HEK293 (cell line): Measurements from ENCODE around the gene UBE2J2.

Experiments used
- ATF2 ChIP-seq: fragments of 450-650 bp; formaldehyde crosslinking; IDR thresholded peaks from 2 replicates; pipeline ENCODE4 v1.5.1; 2016; ENCODE audit warnings: missing biosample characterization, missing genetic modification characterization, low read depth
- BCL11B ChIP-seq: fragments of 450-650 bp; formaldehyde crosslinking; IDR thresholded peaks from 2 replicates; pipeline ENCODE4 v1.5.1; 2016; ENCODE audit warnings: low read depth, missing biosample characterization, missing genetic modification characterization
- CTCF ChIP-seq: fragments of 450-650 bp; formaldehyde crosslinking; IDR thresholded peaks from 2 replicates; pipeline ENCODE4 v1.5.1; 2016; ENCODE audit warnings: missing biosample characterization, missing genetic modification characterization
- GLIS1 ChIP-seq: fragments of 450-650 bp; formaldehyde crosslinking; IDR thresholded peaks from 2 replicates; pipeline ENCODE4 v1.5.1; 2016; ENCODE audit warnings: missing biosample characterization, missing genetic modification characterization
- KLF16 ChIP-seq: fragments of 450-650 bp; formaldehyde crosslinking; IDR thresholded peaks from 2 replicates; pipeline ENCODE4 v1.5.1; 2017; ENCODE audit warnings: missing biosample characterization, missing genetic modification characterization
- MEIS1 ChIP-seq: sonication (generic); formaldehyde crosslinking; IDR thresholded peaks from 2 replicates; pipeline ENCODE4 v1.8.1; 2022; ENCODE audit warnings: missing genetic modification reagents, mild to moderate bottlenecking, borderline replicate concordance
- PRDM10 ChIP-seq: fragments of 450-650 bp; formaldehyde crosslinking; IDR thresholded peaks from 2 replicates; pipeline ENCODE4 v1.5.1; 2016; ENCODE audit warnings: missing biosample characterization, missing genetic modification characterization
- YY2 ChIP-seq: fragments of 450-650 bp; formaldehyde crosslinking; IDR thresholded peaks from 2 replicates; pipeline ENCODE4 v1.5.1; 2016; ENCODE audit warnings: missing biosample characterization, missing genetic modification characterization
- ZBTB11 ChIP-seq: fragments of 450-650 bp; formaldehyde crosslinking; conservative IDR thresholded peaks from 2 replicates; pipeline ENCODE4 v1.5.1; 2016; ENCODE audit warnings: low read depth, missing biosample characterization, missing genetic modification characterization
- ZBTB20 ChIP-seq: fragments of 450-650 bp; formaldehyde crosslinking; IDR thresholded peaks from 2 replicates; pipeline ENCODE4 v1.5.1; 2016; ENCODE audit warnings: missing biosample characterization, missing genetic modification characterization
- ZBTB21 ChIP-seq: fragments of 450-650 bp; formaldehyde crosslinking; IDR thresholded peaks from 2 replicates; pipeline ENCODE4 v1.5.1; 2017; ENCODE audit warnings: missing biosample characterization, missing genetic modification characterization
- ZBTB6 ChIP-seq: fragments of 450-650 bp; formaldehyde crosslinking; IDR thresholded peaks from 2 replicates; pipeline ENCODE4 v1.5.1; 2017; ENCODE audit warnings: missing biosample characterization, missing genetic modification characterization
- ZFP3 ChIP-seq: fragments of 450-650 bp; formaldehyde crosslinking; IDR thresholded peaks from 2 replicates; pipeline ENCODE4 v1.5.1; 2016; ENCODE audit warnings: low read depth, missing biosample characterization, missing genetic modification characterization
- ZIC2 ChIP-seq: fragments of 450-650 bp; formaldehyde crosslinking; IDR thresholded peaks from 2 replicates; pipeline ENCODE4 v1.5.1; 2016; ENCODE audit warnings: missing biosample characterization, missing genetic modification characterization
- ZNF114 ChIP-seq: fragments of 450-650 bp; formaldehyde crosslinking; IDR thresholded peaks from 2 replicates; pipeline ENCODE4 v1.5.0; 2017; ENCODE audit warnings: missing biosample characterization, missing genetic modification characterization
- ZNF16 ChIP-seq: fragments of 450-650 bp; formaldehyde crosslinking; IDR thresholded peaks from 2 replicates; pipeline ENCODE4 v1.5.1; 2016; ENCODE audit warnings: low read depth, missing biosample characterization, missing genetic modification characterization
- ZNF214 ChIP-seq: fragments of 450-650 bp; formaldehyde crosslinking; IDR thresholded peaks from 2 replicates; pipeline ENCODE4 v1.5.1; 2017; ENCODE audit warnings: missing biosample characterization, mild to moderate bottlenecking, missing genetic modification characterization, borderline replicate concordance
- ZNF239 ChIP-seq: fragments of 450-650 bp; formaldehyde crosslinking; IDR thresholded peaks from 2 replicates; pipeline ENCODE4 v1.5.1; 2016; ENCODE audit warnings: missing biosample characterization, missing genetic modification characterization
- ZNF335 ChIP-seq: fragments of 450-650 bp; formaldehyde crosslinking; conservative IDR thresholded peaks from 2 replicates; pipeline ENCODE4 v1.5.1; 2016; ENCODE audit warnings: missing biosample characterization, missing genetic modification characterization
- ZNF391 ChIP-seq: fragments of 450-650 bp; formaldehyde crosslinking; IDR thresholded peaks from 2 replicates; pipeline ENCODE4 v1.5.1; 2016; ENCODE audit warnings: low read depth, missing biosample characterization, missing genetic modification characterization, borderline replicate concordance
- ZNF398 ChIP-seq: fragments of 450-650 bp; formaldehyde crosslinking; IDR thresholded peaks from 2 replicates; pipeline ENCODE4 v1.5.1; 2017; ENCODE audit warnings: missing biosample characterization, missing genetic modification characterization
- ZNF623 ChIP-seq: fragments of 450-650 bp; formaldehyde crosslinking; IDR thresholded peaks from 2 replicates; pipeline ENCODE4 v1.5.1; 2016; ENCODE audit warnings: missing biosample characterization, missing genetic modification characterization
- ZNF629 ChIP-seq: fragments of 450-650 bp; formaldehyde crosslinking; IDR thresholded peaks from 2 replicates; pipeline ENCODE4 v1.5.1; 2017; ENCODE audit warnings: missing biosample characterization, missing genetic modification characterization
- ZSCAN16 ChIP-seq: fragments of 450-650 bp; formaldehyde crosslinking; IDR thresholded peaks from 2 replicates; pipeline ENCODE4 v1.5.1; 2016; ENCODE audit warnings: missing biosample characterization, missing genetic modification characterization
- ZSCAN18 ChIP-seq: fragments of 450-650 bp; formaldehyde crosslinking; IDR thresholded peaks from 2 replicates; pipeline ENCODE4 v1.5.1; 2016; ENCODE audit warnings: missing biosample characterization, missing genetic modification characterization

The UBE2J2 gene

GRCh38 chr1:1308756-1309250, 35.1 kb upstream of the UBE2J2 start (continued):
- no peak for TF ChIP-seq ZBTB11 (tag by site-specific recombination)
- TF ChIP-seq KLF16 (tag by site-specific recombination) = peak; percentile 37; the same call in 1 of the 2 replicates
- no peak for TF ChIP-seq ZNF623 (tag by site-specific recombination)
- no peak for TF ChIP-seq ZBTB20 (tag by site-specific recombination)
- TF ChIP-seq ZNF214 (tag by site-specific recombination) = no peak
- 0 out of 2 replicates have a peak, but pooled peaks have one; percentile 9 for TF ChIP-seq BCL11B (tag by site-specific recombination)
- peak; percentile 26; the same call in 1 of the 2 replicates for TF ChIP-seq ZSCAN18 (tag by site-specific recombination)
- no peak for TF ChIP-seq ZBTB21 (tag by site-specific recombination)
- TF ChIP-seq ZNF335 (tag by site-specific recombination) = no peak
- TF ChIP-seq ZIC2 (tag by site-specific recombination) = peak; percentile 67
- TF ChIP-seq YY2 (tag by site-specific recombination) = no peak
- TF ChIP-seq CTCF (tag by site-specific recombination) = no peak
- TF ChIP-seq PRDM10 (tag by site-specific recombination) = no peak
- 0 out of 2 replicates have a peak, but pooled peaks have one; percentile 32 for TF ChIP-seq ZSCAN16 (tag by site-specific recombination)
- TF ChIP-seq ZNF239 (tag by site-specific recombination) = no peak
- TF ChIP-seq ZNF114 = no peak
- peak; percentile 15; the same call in 1 of the 2 replicates for TF ChIP-seq ZNF391 (tag by site-specific recombination)
- TF ChIP-seq GLIS1 (tag by site-specific recombination) = peak; percentile 75
- no peak for TF ChIP-seq ZFP3 (tag by site-specific recombination)
- TF ChIP-seq MEIS1 (CRISPR knock-in tag) = no peak
- no peak for TF ChIP-seq ZNF16
- TF ChIP-seq ZNF629 (tag by site-specific recombination) = no peak
- 0 out of 2 replicates have a peak, but pooled peaks have one; percentile 12 for TF ChIP-seq ZNF398
- TF ChIP-seq ZBTB6 (tag by site-specific recombination) = no peak
- no peak for TF ChIP-seq ATF2 (tag by site-specific recombination)
